OCI-LY7 (cell line): ENCODE results near the gene KLHL33. TPM values are rescaled to one million over a fixed set of nuclear protein-coding genes. Genes with fewer than 3 reads are reported as not detected.
A peak's percentile ranks its signal among the peaks of the same experiment; 100 is the strongest.

ENCODE experiments used
- BruUV-seq: library from RNA; stranded (reverse); fragments of 400-500 nt; replicated peaks from 2 replicates; lab custom pipeline; 2021; lab: Mats Ljungman, UMichigan
- CTCF ChIA-PET: fragments of 300-600 bp; sonication (Branson Sonifier 250); formaldehyde crosslinking; loops from one replicate; lab custom pipeline; 2022; ENCODE audit warnings: antibody characterized with exemption; ENCODE audit not compliant: unreplicated experiment; lab: Charles Lee
- POLR2A ChIA-PET: fragments of 300-600 bp; sonication (Branson Sonifier 250); formaldehyde crosslinking; loops from one replicate; lab custom pipeline; 2022; ENCODE audit warnings: antibody characterized with exemption; lab: Charles Lee
- DNase-seq: peaks from one replicate; pipeline ENCODE4 v3.0.0-alpha.2; 2015; ENCODE audit warnings: low spot score
- H2AFZ ChIP-seq: fragments of 200-600 bp; sonication (generic), shearing (Covaris generic); 2 replicates; pipeline ENCODE4 v1.6.1; 2014; ENCODE audit warnings: mild to moderate bottlenecking, antibody characterized with exemption, low read length, moderate library complexity
- H3K27ac ChIP-seq: fragments of 200-600 bp; sonication (generic); 2 replicates; pipeline ENCODE4 v1.5.1; 2014; ENCODE audit warnings: mixed run types, low read depth, mild to moderate bottlenecking, moderate library complexity, low read length, inconsistent platforms; ENCODE audit not compliant: poor library complexity, severe bottlenecking
- H3K36me3 ChIP-seq: fragments of 200-600 bp; sonication (generic); 2 replicates; pipeline ENCODE4 v1.6.1; 2014; ENCODE audit warnings: mild to moderate bottlenecking, antibody characterized with exemption, low read length, moderate library complexity, mixed read lengths; ENCODE audit not compliant: insufficient read depth
- H3K4me1 ChIP-seq: fragments of 200-600 bp; sonication (generic); 2 replicates; pipeline ENCODE4 v1.5.1; 2014; ENCODE audit warnings: mild to moderate bottlenecking, low read length; ENCODE audit not compliant: insufficient read depth, poor library complexity, severe bottlenecking
- H3K4me2 ChIP-seq: fragments of 200-600 bp; sonication (generic); 2 replicates; pipeline ENCODE4 v1.6.1; 2014; ENCODE audit warnings: mild to moderate bottlenecking, low read length
- H3K4me3 ChIP-seq: fragments of 200-600 bp; sonication (generic); 2 replicates; pipeline ENCODE4 v1.5.1; 2014; ENCODE audit warnings: mild to moderate bottlenecking, low read depth, low read length; ENCODE audit not compliant: poor library complexity, severe bottlenecking
- H3K79me2 ChIP-seq: fragments of 200-600 bp; sonication (generic); 2 replicates; pipeline ENCODE4 v1.6.1; 2016; ENCODE audit warnings: low read depth, mild to moderate bottlenecking, low read length, moderate library complexity, mixed read lengths; ENCODE audit not compliant: insufficient read depth
- H3K9me2 ChIP-seq: fragments of 200-600 bp; sonication (generic); 2 replicates; pipeline ENCODE4 v1.6.1; 2016; ENCODE audit warnings: mild to moderate bottlenecking, low read length, mixed read lengths; ENCODE audit not compliant: insufficient read depth
- H3K9me3 ChIP-seq: fragments of 200-600 bp; sonication (generic); 2 replicates; pipeline ENCODE4 v1.6.1; 2014; ENCODE audit warnings: mild to moderate bottlenecking, mixed run types, low read length, mixed read lengths
- H4K20me1 ChIP-seq: fragments of 200-600 bp; sonication (generic); 2 replicates; pipeline ENCODE4 v1.6.1; 2014; ENCODE audit warnings: mild to moderate bottlenecking, antibody characterized with exemption, low read length, moderate library complexity, mixed read lengths; ENCODE audit not compliant: insufficient read depth
- CTCF ChIP-seq: fragments of 200-600 bp; sonication (generic); conservative IDR thresholded peaks from 2 replicates; pipeline ENCODE4 v1.5.1; 2014; ENCODE audit warnings: mild to moderate bottlenecking, antibody characterized with exemption, low read length, moderate library complexity, mixed read lengths
- EZH2phosphoT487 ChIP-seq: fragments of 200-600 bp; sonication (generic); IDR thresholded peaks from 2 replicates; pipeline ENCODE4 v1.6.1; 2018; ENCODE audit warnings: low read depth, borderline replicate concordance, mild to moderate bottlenecking, mixed run types, antibody characterized with exemption, low read length, moderate library complexity, mixed read lengths
- intact Hi-C: fragments of 100-400 bp; cut with micrococcal nuclease; formaldehyde crosslinking; loops from one replicate; pipeline ENCODE4 v1.10.0; 2022; ENCODE audit not compliant: unreplicated experiment
- total RNA-seq, 2 experiments: library from RNA; depleted of rRNA in 1 of 2; stranded (reverse); fragments of >200 nt in 1 of 2; shearing (Covaris generic) in 1 of 2; gene quantifications; 2 replicates each; pipeline ENCODE4 v1.2.3, GENCODE V29; 2014 to 2022

Gene KLHL33
- total RNA-seq, 2 experiments from 2014 or later, result 0.11 TPM; not detected in 1

GRCh38 chr14:20469890-20470602, 34.1 kb upstream of the KLHL33 start:
- TF ChIP-seq CTCF (no peak), EZH2phosphoT487 (no peak)
- H3K9me2 ChIP-seq, result no peaks in the 10 kb centered on the region
- peak; percentile 61 for DNase-seq
- peaks cover 44% of the 10 kb centered on the region for H3K36me3 ChIP-seq
- H3K4me2 ChIP-seq, result peak overlapping the region; percentile 89
- H3K9me3 ChIP-seq, result no peaks in the 10 kb centered on the region
- no TSS peak for BruUV-seq
- peak overlapping the region; percentile 83 for H3K4me3 ChIP-seq
- POLR2A ChIA-PET, result interaction anchor here (0.8 to 4.1 kb wide), 11 partner anchors 8 to 143 kb away, joined by 3 to 32 read pairs (median 6); partner anchors contain the start of genes APEX1, OSGEP, PARP2 and PIP4P1
- H3K79me2 ChIP-seq, result peaks cover 43% of the 10 kb centered on the region
- H3K27ac ChIP-seq, result peak overlapping the region; percentile 71
- CTCF ChIA-PET, result interaction anchor here (0.6 to 1.0 kb wide), 3 partner anchors 45 to 142 kb away, joined by 3 to 4 read pairs (median 3); no protein-coding TSS in a partner anchor
- peak overlapping the region; percentile 93; the same call in 1 of the 2 replicates for H2AFZ ChIP-seq
- intact Hi-C loops, result loop anchor here (1.0 to 10.0 kb wide), 4 partner anchors 57 to 1455 kb away; partner anchors contain the start of genes PARP2 and TEP1
- H3K4me1 ChIP-seq, result peaks cover 18% of the 10 kb centered on the region
- H4K20me1 ChIP-seq, result peaks cover 17% of the 10 kb centered on the region

GRCh38 chr14:20469242-20469889, 33.4 kb upstream of the KLHL33 start, which contains the start of gene PNP:
Gene PNP, plus strand, starts transcription at chr14:20469406. Its CDS starts 119 bp downstream, at chr14:20469525.
- peaks cover 43% of the 10 kb centered on the region for H3K79me2 ChIP-seq
- H2AFZ ChIP-seq, result peak within 1 kb of the TSS; percentile 93
- POLR2A ChIA-PET, result interaction anchor here (0.8 to 4.1 kb wide), 11 partner anchors 9 to 144 kb away, joined by 3 to 32 read pairs (median 6); partner anchors contain the start of genes APEX1, OSGEP, PARP2 and PIP4P1
- CTCF ChIA-PET, result interaction anchor here (0.6 to 1.0 kb wide), 3 partner anchors 45 to 142 kb away, joined by 3 to 4 read pairs (median 3); no protein-coding TSS in a partner anchor
- H3K36me3 ChIP-seq, result peaks cover 37% of the 10 kb centered on the region
- no peaks in the 10 kb centered on the region for H3K9me2 ChIP-seq
- peaks cover 17% of the 10 kb centered on the region for H4K20me1 ChIP-seq
- BruUV-seq, result no TSS peak
- TF ChIP-seq EZH2phosphoT487 (no peak), CTCF (peak; percentile 21; the same call in 1 of the 2 replicates)
- DNase-seq, result peak; percentile 92
- no peaks in the 10 kb centered on the region for H3K9me3 ChIP-seq
- H3K4me1 ChIP-seq, result peaks cover 23% of the 10 kb centered on the region
- intact Hi-C loops, result loop anchor here (1.0 to 10.0 kb wide), 3 partner anchors 56 to 1455 kb away; partner anchors contain the start of genes PARP2 and TEP1
- peak within 1 kb of the TSS; percentile 83 for H3K4me3 ChIP-seq
- peak within 1 kb of the TSS; percentile 89 for H3K4me2 ChIP-seq
- H3K27ac ChIP-seq, result peak within 1 kb of the TSS; percentile 71
